ENCODE data around the gene MMP23B. TPM values are rescaled to one million over a fixed set of nuclear protein-coding genes. Genes with fewer than 3 reads are reported as not detected.

Gene MMP23B
- total and polyA plus RNA-seq, 2 experiments from 2014 or later: 15.8 to 16.2 TPM

DNA sequence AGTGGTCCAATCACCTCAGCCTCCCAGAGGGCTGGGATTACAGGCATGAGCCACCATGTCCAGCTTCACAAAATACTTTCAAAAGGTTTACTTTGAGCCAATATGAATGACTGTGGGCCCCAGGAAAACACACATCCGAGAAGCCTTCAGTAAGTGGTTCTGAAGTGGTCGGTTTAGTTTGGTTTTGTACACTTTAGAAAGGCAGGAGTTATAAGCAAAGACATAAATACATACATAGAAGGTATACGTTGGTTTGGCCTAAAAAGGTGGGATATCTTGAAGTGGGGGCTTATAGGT is 19.9 kb upstream of the MMP23B start (continued):
- TF ChIP-seq, protein P1, sequence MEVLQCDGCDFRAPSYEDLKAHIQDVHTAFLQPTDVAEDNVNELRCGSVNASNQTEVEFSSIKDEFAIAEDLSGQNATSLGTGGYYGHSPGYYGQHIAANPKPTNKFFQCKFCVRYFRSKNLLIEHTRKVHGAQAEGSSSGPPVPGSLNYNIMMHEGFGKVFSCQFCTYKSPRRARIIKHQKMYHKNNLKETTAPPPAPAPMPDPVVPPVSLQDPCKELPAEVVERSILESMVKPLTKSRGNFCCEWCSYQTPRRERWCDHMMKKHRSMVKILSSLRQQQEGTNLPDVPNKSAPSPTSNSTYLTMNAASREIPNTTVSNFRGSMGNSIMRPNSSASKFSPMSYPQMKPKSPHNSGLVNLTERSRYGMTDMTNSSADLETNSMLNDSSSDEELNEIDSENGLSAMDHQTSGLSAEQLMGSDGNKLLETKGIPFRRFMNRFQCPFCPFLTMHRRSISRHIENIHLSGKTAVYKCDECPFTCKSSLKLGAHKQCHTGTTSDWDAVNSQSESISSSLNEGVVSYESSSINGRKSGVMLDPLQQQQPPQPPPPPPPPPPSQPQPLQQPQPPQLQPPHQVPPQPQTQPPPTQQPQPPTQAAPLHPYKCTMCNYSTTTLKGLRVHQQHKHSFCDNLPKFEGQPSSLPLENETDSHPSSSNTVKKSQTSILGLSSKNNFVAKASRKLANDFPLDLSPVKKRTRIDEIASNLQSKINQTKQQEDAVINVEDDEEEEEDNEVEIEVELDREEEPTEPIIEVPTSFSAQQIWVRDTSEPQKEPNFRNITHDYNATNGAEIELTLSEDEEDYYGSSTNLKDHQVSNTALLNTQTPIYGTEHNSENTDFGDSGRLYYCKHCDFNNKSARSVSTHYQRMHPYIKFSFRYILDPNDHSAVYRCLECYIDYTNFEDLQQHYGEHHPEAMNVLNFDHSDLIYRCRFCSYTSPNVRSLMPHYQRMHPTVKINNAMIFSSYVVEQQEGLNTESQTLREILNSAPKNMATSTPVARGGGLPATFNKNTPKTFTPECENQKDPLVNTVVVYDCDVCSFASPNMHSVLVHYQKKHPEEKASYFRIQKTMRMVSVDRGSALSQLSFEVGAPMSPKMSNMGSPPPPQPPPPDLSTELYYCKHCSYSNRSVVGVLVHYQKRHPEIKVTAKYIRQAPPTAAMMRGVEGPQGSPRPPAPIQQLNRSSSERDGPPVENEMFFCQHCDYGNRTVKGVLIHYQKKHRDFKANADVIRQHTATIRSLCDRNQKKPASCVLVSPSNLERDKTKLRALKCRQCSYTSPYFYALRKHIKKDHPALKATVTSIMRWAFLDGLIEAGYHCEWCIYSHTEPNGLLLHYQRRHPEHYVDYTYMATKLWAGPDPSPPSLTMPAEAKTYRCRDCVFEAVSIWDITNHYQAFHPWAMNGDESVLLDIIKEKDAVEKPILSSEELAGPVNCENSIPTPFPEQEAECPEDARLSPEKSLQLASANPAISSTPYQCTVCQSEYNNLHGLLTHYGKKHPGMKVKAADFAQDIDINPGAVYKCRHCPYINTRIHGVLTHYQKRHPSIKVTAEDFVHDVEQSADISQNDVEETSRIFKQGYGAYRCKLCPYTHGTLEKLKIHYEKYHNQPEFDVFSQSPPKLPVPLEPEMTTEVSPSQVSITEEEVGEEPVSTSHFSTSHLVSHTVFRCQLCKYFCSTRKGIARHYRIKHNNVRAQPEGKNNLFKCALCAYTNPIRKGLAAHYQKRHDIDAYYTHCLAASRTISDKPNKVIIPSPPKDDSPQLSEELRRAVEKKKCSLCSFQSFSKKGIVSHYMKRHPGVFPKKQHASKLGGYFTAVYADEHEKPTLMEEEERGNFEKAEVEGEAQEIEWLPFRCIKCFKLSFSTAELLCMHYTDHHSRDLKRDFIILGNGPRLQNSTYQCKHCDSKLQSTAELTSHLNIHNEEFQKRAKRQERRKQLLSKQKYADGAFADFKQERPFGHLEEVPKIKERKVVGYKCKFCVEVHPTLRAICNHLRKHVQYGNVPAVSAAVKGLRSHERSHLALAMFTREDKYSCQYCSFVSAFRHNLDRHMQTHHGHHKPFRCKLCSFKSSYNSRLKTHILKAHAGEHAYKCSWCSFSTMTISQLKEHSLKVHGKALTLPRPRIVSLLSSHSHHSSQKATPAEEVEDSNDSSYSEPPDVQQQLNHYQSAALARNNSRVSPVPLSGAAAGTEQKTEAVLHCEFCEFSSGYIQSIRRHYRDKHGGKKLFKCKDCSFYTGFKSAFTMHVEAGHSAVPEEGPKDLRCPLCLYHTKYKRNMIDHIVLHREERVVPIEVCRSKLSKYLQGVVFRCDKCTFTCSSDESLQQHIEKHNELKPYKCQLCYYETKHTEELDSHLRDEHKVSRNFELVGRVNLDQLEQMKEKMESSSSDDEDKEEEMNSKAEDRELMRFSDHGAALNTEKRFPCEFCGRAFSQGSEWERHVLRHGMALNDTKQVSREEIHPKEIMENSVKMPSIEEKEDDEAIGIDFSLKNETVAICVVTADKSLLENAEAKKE (CRISPR knock-in tag; IDR thresholded peaks at IDR 0.05): no peak
- TF ChIP-seq POLR2AphosphoS5 (IDR thresholded peaks at IDR 0.05; ENCODE audit: low read depth): no peak
- no peak for TF ChIP-seq STAT1 (IDR thresholded peaks at IDR 0.05; ENCODE audit: unreplicated experiment)
- TF ChIP-seq, protein P2, sequence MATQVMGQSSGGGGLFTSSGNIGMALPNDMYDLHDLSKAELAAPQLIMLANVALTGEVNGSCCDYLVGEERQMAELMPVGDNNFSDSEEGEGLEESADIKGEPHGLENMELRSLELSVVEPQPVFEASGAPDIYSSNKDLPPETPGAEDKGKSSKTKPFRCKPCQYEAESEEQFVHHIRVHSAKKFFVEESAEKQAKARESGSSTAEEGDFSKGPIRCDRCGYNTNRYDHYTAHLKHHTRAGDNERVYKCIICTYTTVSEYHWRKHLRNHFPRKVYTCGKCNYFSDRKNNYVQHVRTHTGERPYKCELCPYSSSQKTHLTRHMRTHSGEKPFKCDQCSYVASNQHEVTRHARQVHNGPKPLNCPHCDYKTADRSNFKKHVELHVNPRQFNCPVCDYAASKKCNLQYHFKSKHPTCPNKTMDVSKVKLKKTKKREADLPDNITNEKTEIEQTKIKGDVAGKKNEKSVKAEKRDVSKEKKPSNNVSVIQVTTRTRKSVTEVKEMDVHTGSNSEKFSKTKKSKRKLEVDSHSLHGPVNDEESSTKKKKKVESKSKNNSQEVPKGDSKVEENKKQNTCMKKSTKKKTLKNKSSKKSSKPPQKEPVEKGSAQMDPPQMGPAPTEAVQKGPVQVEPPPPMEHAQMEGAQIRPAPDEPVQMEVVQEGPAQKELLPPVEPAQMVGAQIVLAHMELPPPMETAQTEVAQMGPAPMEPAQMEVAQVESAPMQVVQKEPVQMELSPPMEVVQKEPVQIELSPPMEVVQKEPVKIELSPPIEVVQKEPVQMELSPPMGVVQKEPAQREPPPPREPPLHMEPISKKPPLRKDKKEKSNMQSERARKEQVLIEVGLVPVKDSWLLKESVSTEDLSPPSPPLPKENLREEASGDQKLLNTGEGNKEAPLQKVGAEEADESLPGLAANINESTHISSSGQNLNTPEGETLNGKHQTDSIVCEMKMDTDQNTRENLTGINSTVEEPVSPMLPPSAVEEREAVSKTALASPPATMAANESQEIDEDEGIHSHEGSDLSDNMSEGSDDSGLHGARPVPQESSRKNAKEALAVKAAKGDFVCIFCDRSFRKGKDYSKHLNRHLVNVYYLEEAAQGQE (IDR thresholded peaks at IDR 0.05; ENCODE audit: unreplicated experiment): no peak

DNA sequence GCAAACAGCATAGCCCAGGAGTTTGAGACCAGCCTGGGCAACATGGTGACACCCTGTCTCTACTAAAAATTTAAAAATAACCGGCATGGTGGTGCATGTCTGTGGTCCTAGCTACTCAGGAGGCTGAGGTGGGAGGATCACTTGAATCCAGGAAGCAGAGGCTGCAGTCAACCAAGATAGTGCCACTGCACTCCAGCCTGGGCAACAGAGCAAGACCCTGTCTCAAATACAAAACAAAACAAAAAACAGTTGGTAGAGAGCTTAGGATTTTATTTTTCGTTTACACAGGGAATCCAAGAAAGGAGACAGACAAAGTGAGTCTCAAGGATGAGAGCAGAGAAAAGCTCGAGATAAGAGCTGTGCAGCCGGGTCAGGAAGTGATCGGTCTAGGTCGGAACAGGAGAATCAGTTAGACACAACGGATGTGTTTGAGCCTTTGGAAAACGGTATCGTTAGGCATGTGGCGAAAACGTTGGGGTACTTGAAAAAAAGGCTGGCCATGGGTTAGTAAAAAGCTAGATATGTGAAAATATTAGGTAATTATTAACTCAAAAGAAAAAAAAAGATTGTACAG is 18.4 kb upstream of the MMP23B start:
- Mint-ChIP-seq H3K9me3 (no peaks in the 10 kb centered on the region), H3K27me3 (ENCODE audit: insufficient read depth, low read depth, poor library complexity) (peaks cover 12% of the 10 kb centered on the region), H3K27ac (no peak overlapping the region), H3K4me1 (peaks cover 19% of the 10 kb centered on the region), H3K36me3 (ENCODE audit: low read depth) (peaks cover 2% of the 10 kb centered on the region; the same call in 2 of the 3 replicates), H3K4me3 (peak overlapping the region; percentile 95)
- Histone ChIP-seq H2AFZ (no peak overlapping the region), H3K27me3 (ENCODE audit: insufficient read depth) (no peaks in the 10 kb centered on the region), H3K27ac (ENCODE audit: low read depth) (no peak overlapping the region), H3K79me2 (replicated peaks; ENCODE audit: insufficient read depth) (peaks cover 16% of the 10 kb centered on the region; the same call in 1 of the 2 replicates), H3K36me3 (ENCODE audit: insufficient read depth) (no peaks in the 10 kb centered on the region), H4K20me1 (replicated peaks; ENCODE audit: insufficient read depth) (peaks cover 11% of the 10 kb centered on the region), H3K4me3 (peak overlapping the region; percentile 96; the same call in 1 of the 2 replicates), H3F3A (replicated peaks; ENCODE audit: low read depth) (peaks cover 11% of the 10 kb centered on the region; the same call in 1 of the 2 replicates), H3K4me2 (peak overlapping the region; percentile 90), H3K9me2 (ENCODE audit: insufficient read depth) (no peaks in the 10 kb centered on the region), H3K4me1 (ENCODE audit: insufficient read depth) (peaks cover 6% of the 10 kb centered on the region; the same call in 1 of the 2 replicates)
- no peak for ATAC-seq
- DNase-seq (ENCODE audit: low spot score): no peak
- TF ChIP-seq JUNB (IDR thresholded peaks at IDR 0.05; ENCODE audit: unreplicated experiment) (no peak), NANOG (IDR thresholded peaks at IDR 0.05; ENCODE audit: borderline replicate concordance) (no peak), EZH2 (IDR thresholded peaks at IDR 0.05; ENCODE audit: low read depth, unreplicated experiment) (no peak), ZNF331 (CRISPR knock-in tag; IDR thresholded peaks at IDR 0.05; ENCODE audit: low read depth) (no peak), POLR2AphosphoS5 (IDR thresholded peaks at IDR 0.05; ENCODE audit: low read depth) (no peak), STAT1 (IDR thresholded peaks at IDR 0.05; ENCODE audit: unreplicated experiment) (no peak)
- TF ChIP-seq, protein P2 (IDR thresholded peaks at IDR 0.05; ENCODE audit: unreplicated experiment): no peak
- TF ChIP-seq, protein P3, sequence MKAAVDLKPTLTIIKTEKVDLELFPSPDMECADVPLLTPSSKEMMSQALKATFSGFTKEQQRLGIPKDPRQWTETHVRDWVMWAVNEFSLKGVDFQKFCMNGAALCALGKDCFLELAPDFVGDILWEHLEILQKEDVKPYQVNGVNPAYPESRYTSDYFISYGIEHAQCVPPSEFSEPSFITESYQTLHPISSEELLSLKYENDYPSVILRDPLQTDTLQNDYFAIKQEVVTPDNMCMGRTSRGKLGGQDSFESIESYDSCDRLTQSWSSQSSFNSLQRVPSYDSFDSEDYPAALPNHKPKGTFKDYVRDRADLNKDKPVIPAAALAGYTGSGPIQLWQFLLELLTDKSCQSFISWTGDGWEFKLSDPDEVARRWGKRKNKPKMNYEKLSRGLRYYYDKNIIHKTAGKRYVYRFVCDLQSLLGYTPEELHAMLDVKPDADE (IDR thresholded peaks at IDR 0.05): no peak

Measured in GM23338 (cell line).